Astrocyte (in vitro differentiated cells and primary cell): ENCODE data around the gene LCLAT1. TPM values are rescaled to one million over a fixed set of nuclear protein-coding genes. Genes with fewer than 3 reads are reported as not detected.

Experiments used
- DNase-seq: peaks from one replicate; pipeline ENCODE4 v3.0.0-alpha.2; 2010; ENCODE audit warnings: low read depth
- FAIRE-seq: peaks from 2 replicates; lab custom pipeline; 2011; peaks lifted over from hg19 to GRCh38; lab: Jason Lieb, UNC
- H2AFZ ChIP-seq: 2 replicates; pipeline ENCODE4 v1.6.0; 2012; ENCODE audit warnings: low read depth, low read length, inconsistent platforms
- H3K27ac ChIP-seq: 2 replicates; pipeline ENCODE4 v1.5.1; 2011; ENCODE audit warnings: low read depth, low read length, inconsistent platforms
- H3K27me3 ChIP-seq: 2 replicates; pipeline ENCODE4 v1.6.0; 2011; ENCODE audit warnings: low read length, inconsistent platforms; ENCODE audit not compliant: insufficient read depth
- H3K36me3 ChIP-seq: 2 replicates; pipeline ENCODE4 v1.5.1; 2011; ENCODE audit warnings: low read length, inconsistent platforms; ENCODE audit not compliant: insufficient read depth
- H3K4me1 ChIP-seq: 2 replicates; pipeline ENCODE4 v1.5.1; 2011; ENCODE audit warnings: low read length, inconsistent platforms; ENCODE audit not compliant: insufficient read depth
- H3K4me2 ChIP-seq: 2 replicates; pipeline ENCODE4 v1.6.0; 2012; ENCODE audit warnings: low read length, inconsistent platforms
- H3K4me3 ChIP-seq: 2 replicates; pipeline ENCODE4 v1.5.1; 2011; ENCODE audit warnings: low read depth, mild to moderate bottlenecking, low read length, inconsistent platforms; ENCODE audit not compliant: insufficient read depth
- H3K79me2 ChIP-seq: 2 replicates; pipeline ENCODE4 v1.6.0; 2012; ENCODE audit warnings: mild to moderate bottlenecking, low read length, inconsistent platforms; ENCODE audit not compliant: insufficient read depth
- H3K9ac ChIP-seq: 2 replicates; pipeline ENCODE4 v1.6.0; 2012; ENCODE audit warnings: mild to moderate bottlenecking, low read length, inconsistent platforms
- H3K9me3 ChIP-seq: 2 replicates; pipeline ENCODE4 v1.5.1; 2012; ENCODE audit warnings: low read depth, mild to moderate bottlenecking, low read length, inconsistent platforms; ENCODE audit not compliant: insufficient read depth
- H4K20me1 ChIP-seq: 2 replicates; pipeline ENCODE4 v1.6.0; 2012; ENCODE audit warnings: low read length, inconsistent platforms; ENCODE audit not compliant: insufficient read depth
- H3K27ac Mint-ChIP-seq: one replicate; pipeline ENCODE4 v1.8.0; 2021; ENCODE audit warnings: mild to moderate bottlenecking, mixed read lengths; ENCODE audit not compliant: unreplicated experiment
- H3K27me3 Mint-ChIP-seq: one replicate; pipeline ENCODE4 v1.8.0; 2021; ENCODE audit warnings: low read depth, mixed read lengths; ENCODE audit not compliant: unreplicated experiment
- H3K36me3 Mint-ChIP-seq: one replicate; pipeline ENCODE4 v1.8.0; 2021; ENCODE audit warnings: low read depth, mixed read lengths; ENCODE audit not compliant: unreplicated experiment
- H3K4me1 Mint-ChIP-seq: one replicate; pipeline ENCODE4 v1.8.0; 2021; ENCODE audit warnings: low read depth, mixed read lengths; ENCODE audit not compliant: unreplicated experiment
- H3K4me3 Mint-ChIP-seq: one replicate; pipeline ENCODE4 v1.8.0; 2021; ENCODE audit warnings: mild to moderate bottlenecking, moderate library complexity, mixed read lengths; ENCODE audit not compliant: unreplicated experiment
- H3K9me3 Mint-ChIP-seq: one replicate; pipeline ENCODE4 v1.8.0; 2021; ENCODE audit warnings: mild to moderate bottlenecking, mixed read lengths; ENCODE audit not compliant: unreplicated experiment
- EZH2 ChIP-seq: IDR thresholded peaks from 2 replicates; pipeline ENCODE4 v1.6.1; 2012; ENCODE audit warnings: mild to moderate bottlenecking, low read length, inconsistent platforms; ENCODE audit not compliant: insufficient read depth
- total RNA-seq: library from RNA; stranded (reverse); gene quantifications from 2 replicates; pipeline ENCODE4 v1.2.1, GENCODE V29; 2021
- TF ChIP-seq, protein P1 (sequence below): IDR thresholded peaks from 2 replicates; pipeline ENCODE4 v1.5.1; 2011; ENCODE audit warnings: low read depth, mild to moderate bottlenecking, inconsistent platforms, low read length, moderate library complexity; ENCODE audit not compliant: insufficient read depth

LCLAT1 gene
- total RNA-seq, 1 donor from 2014 or later: 17.5 TPM

DNA sequence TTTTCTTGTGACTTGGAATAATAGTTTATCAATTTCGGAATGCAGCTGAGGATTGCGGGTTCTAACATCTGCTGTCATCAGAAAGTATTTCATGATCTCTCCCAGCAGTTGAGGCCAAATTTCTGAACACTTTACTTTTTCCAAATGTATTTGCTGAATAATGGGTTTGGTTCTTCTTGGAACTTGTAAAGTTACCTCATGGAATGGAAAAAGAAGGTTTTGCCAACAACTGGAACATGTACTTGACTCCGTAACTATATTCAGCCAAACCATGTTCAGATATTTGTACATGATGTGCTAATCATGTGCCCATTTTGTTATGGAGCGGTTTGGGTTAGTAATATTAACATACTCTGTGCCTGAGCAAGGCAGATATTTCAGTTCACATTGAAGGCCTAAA lies 119.6 kb downstream of the LCLAT1 start:
- H3K36me3 ChIP-seq: peaks cover 6% of the 10 kb centered on the region
- no peaks in the 10 kb centered on the region for H3K9me3 ChIP-seq
- TF ChIP-seq EZH2: no peak
- no peak overlapping the region for H3K27ac Mint-ChIP-seq
- DNase-seq: no peak
- H3K9me3 Mint-ChIP-seq: no peaks in the 10 kb centered on the region
- no peak for FAIRE-seq
- H3K4me1 ChIP-seq: no peaks in the 10 kb centered on the region
- no peak overlapping the region for H3K4me3 ChIP-seq
- no peak overlapping the region for H3K9ac ChIP-seq
- H3K4me3 Mint-ChIP-seq: no peak overlapping the region
- no peaks in the 10 kb centered on the region for H4K20me1 ChIP-seq
- H3K27me3 ChIP-seq: no peaks in the 10 kb centered on the region
- H3K27me3 Mint-ChIP-seq: no peaks in the 10 kb centered on the region
- no peak overlapping the region for H3K4me2 ChIP-seq
- no peak overlapping the region for H3K27ac ChIP-seq
- no peak overlapping the region for H2AFZ ChIP-seq
- peaks cover 3% of the 10 kb centered on the region for H3K36me3 Mint-ChIP-seq
- peaks cover 4% of the 10 kb centered on the region for H3K4me1 Mint-ChIP-seq
- H3K79me2 ChIP-seq: no peaks in the 10 kb centered on the region

DNA sequence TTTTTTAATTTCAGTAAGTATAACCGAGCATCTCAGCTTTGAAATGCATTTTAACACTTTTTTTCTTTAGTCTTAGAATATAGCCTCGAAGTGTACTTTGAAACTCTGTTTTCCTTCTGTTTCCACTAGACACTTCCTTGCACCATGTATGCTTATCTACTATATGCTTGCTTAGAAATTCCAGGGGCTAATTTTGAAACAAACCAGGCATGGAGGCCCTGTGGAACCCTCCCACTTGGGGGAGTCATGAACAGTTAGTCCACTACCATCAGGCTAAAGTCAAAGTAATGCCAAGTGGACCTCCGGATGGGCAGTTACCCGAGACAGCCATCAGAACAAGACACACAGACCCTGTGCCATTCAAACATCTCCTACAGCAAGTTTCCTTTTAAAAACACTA lies 120.3 kb downstream of the LCLAT1 start:
- H3K27ac Mint-ChIP-seq: no peak overlapping the region

DNA sequence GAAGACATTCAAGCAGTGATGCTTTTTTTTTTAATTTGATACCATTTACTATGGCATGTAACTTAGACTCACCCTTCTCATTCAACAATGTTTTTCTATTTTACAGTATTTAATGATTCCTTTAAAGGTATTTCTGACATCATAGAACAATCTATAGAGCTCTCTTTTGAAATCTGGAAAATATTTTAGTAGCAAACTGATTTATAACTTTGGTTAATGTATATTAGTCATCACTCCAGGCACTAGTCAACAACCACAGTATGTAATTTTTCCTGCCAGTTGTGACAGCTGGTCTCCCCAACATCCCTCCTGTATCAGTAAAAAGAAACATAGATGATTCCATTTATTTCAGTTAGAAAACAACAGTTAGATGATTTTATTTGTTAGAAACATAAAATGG lies 122.9 kb downstream of the LCLAT1 start:
- H3K4me3 ChIP-seq: no peak overlapping the region
- H3K9me3 ChIP-seq: no peaks in the 10 kb centered on the region
- Mint-ChIP-seq H3K36me3 (peaks cover 3% of the 10 kb centered on the region), H3K4me1 (peaks cover 4% of the 10 kb centered on the region), H3K9me3 (no peaks in the 10 kb centered on the region), H3K27ac (no peak overlapping the region), H3K27me3 (no peaks in the 10 kb centered on the region), H3K4me3 (no peak overlapping the region)
- H3K79me2 ChIP-seq: no peaks in the 10 kb centered on the region
- no peak overlapping the region for H3K9ac ChIP-seq
- no peaks in the 10 kb centered on the region for H3K4me1 ChIP-seq
- TF ChIP-seq, protein P1, sequence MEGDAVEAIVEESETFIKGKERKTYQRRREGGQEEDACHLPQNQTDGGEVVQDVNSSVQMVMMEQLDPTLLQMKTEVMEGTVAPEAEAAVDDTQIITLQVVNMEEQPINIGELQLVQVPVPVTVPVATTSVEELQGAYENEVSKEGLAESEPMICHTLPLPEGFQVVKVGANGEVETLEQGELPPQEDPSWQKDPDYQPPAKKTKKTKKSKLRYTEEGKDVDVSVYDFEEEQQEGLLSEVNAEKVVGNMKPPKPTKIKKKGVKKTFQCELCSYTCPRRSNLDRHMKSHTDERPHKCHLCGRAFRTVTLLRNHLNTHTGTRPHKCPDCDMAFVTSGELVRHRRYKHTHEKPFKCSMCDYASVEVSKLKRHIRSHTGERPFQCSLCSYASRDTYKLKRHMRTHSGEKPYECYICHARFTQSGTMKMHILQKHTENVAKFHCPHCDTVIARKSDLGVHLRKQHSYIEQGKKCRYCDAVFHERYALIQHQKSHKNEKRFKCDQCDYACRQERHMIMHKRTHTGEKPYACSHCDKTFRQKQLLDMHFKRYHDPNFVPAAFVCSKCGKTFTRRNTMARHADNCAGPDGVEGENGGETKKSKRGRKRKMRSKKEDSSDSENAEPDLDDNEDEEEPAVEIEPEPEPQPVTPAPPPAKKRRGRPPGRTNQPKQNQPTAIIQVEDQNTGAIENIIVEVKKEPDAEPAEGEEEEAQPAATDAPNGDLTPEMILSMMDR: no peak
- no peak overlapping the region for H2AFZ ChIP-seq
- peaks cover 6% of the 10 kb centered on the region for H3K36me3 ChIP-seq
- H3K27me3 ChIP-seq: no peaks in the 10 kb centered on the region
- H4K20me1 ChIP-seq: no peaks in the 10 kb centered on the region
- DNase-seq: peak; percentile 46
- no peak overlapping the region for H3K27ac ChIP-seq
- H3K4me2 ChIP-seq: no peak overlapping the region
- no peak for FAIRE-seq

More for the DNA sequence above, 120.3 kb downstream of the LCLAT1 start:
- Histone ChIP-seq H3K36me3 (peaks cover 6% of the 10 kb centered on the region), H4K20me1 (no peaks in the 10 kb centered on the region), H3K9ac (no peak overlapping the region), H3K79me2 (no peaks in the 10 kb centered on the region), H3K4me3 (no peak overlapping the region), H3K4me1 (no peaks in the 10 kb centered on the region), H3K4me2 (no peak overlapping the region), H3K27ac (no peak overlapping the region), H3K9me3 (no peaks in the 10 kb centered on the region), H3K27me3 (no peaks in the 10 kb centered on the region), H2AFZ (no peak overlapping the region)
- no peaks in the 10 kb centered on the region for H3K9me3 Mint-ChIP-seq
- peaks cover 3% of the 10 kb centered on the region for H3K36me3 Mint-ChIP-seq
- no peak overlapping the region for H3K4me3 Mint-ChIP-seq
- TF ChIP-seq EZH2: no peak
- TF ChIP-seq, protein P1: no peak
- peaks cover 4% of the 10 kb centered on the region for H3K4me1 Mint-ChIP-seq
- H3K27me3 Mint-ChIP-seq: no peaks in the 10 kb centered on the region
- FAIRE-seq: no peak
- DNase-seq: no peak
